Endothelial cell of umbilical vein (primary cell): Measurements from ENCODE around the gene NSUN4. TPM values are rescaled to one million over a fixed set of nuclear protein-coding genes. Genes with fewer than 3 reads are reported as not detected.

Source experiments
- BruUV-seq: library from RNA; stranded (reverse); fragments of 400-500 nt; replicated peaks from 2 replicates; lab custom pipeline; 2021; lab: Mats Ljungman, UMichigan
- CTCF ChIA-PET: fragments of 300-600, 350-600 bp; sonication (Branson Sonifier 250); formaldehyde crosslinking; loops from one replicate; lab custom pipeline; 2021; ENCODE audit warnings: antibody characterized with exemption, inconsistent platforms; lab: Charles Lee
- POLR2A ChIA-PET: fragments of 300-600, 350-600 bp; sonication (Branson Sonifier 250); formaldehyde crosslinking; loops from one replicate; lab custom pipeline; 2021; ENCODE audit warnings: antibody characterized with exemption, inconsistent platforms; lab: Charles Lee
- DNase-seq: peaks from one replicate; pipeline ENCODE4 v3.0.0-alpha.2; 2011; ENCODE audit warnings: low read depth, low spot score
- FAIRE-seq: peaks from 2 replicates; lab custom pipeline; 2011; peaks lifted over from hg19 to GRCh38; lab: Jason Lieb, UNC
- H2AFZ ChIP-seq: 2 replicates; pipeline ENCODE4 v1.6.0; 2012; ENCODE audit warnings: low read depth, low read length, control low read depth, inconsistent platforms
- H3K27ac ChIP-seq: 2 replicates; pipeline ENCODE4 v1.5.1; 2011; ENCODE audit warnings: low read depth, mild to moderate bottlenecking, control low read depth, low read length, moderate library complexity; ENCODE audit not compliant: insufficient read depth
- H3K27me3 ChIP-seq, 2 experiments: 2 replicates each; pipeline versions ENCODE4 v1.6.0 to v1.6.1; 2011; ENCODE audit warnings: low read length in 2 of 2, mixed read lengths in 1 of 2; ENCODE audit not compliant: control insufficient read depth in 2 of 2, insufficient read depth in 2 of 2
- H3K36me3 ChIP-seq, 2 experiments: 2 replicates in 1 of 2; 3 replicates in 1 of 2; pipeline ENCODE4 v1.5.1; 2011; ENCODE audit warnings: low read length in 2 of 2, mild to moderate bottlenecking in 1 of 2, moderate library complexity in 1 of 2; ENCODE audit not compliant: control insufficient read depth in 2 of 2, insufficient read depth in 2 of 2; ENCODE audit errors: extremely low read depth in 1 of 2
- H3K4me1 ChIP-seq: 3 replicates; pipeline ENCODE4 v1.5.1; 2011; ENCODE audit warnings: mild to moderate bottlenecking, low read length; ENCODE audit not compliant: control insufficient read depth, insufficient read depth; ENCODE audit errors: extremely low read depth
- H3K4me2 ChIP-seq: 2 replicates; pipeline ENCODE4 v1.6.1; 2011; ENCODE audit warnings: low read length, control low read depth, mixed read lengths; ENCODE audit not compliant: insufficient read depth
- H3K4me3 ChIP-seq, 3 experiments: fragments of 200-600 bp in 1 of 3; sonication (generic), shearing (Covaris generic) in 1 of 3; replicated peaks in 1 of 3; 2 replicates each; pipeline ENCODE4 v1.5.1; 2011 to 2016; ENCODE audit warnings: control low read depth in 3 of 3, low read length in 3 of 3, mild to moderate bottlenecking in 2 of 3, inconsistent platforms in 1 of 3, low read depth in 1 of 3, moderate library complexity in 1 of 3; ENCODE audit not compliant: insufficient read depth in 1 of 3
- H3K79me2 ChIP-seq: 2 replicates; pipeline ENCODE4 v1.6.0; 2012; ENCODE audit warnings: low read length, inconsistent platforms; ENCODE audit not compliant: control insufficient read depth, insufficient read depth
- H3K9ac ChIP-seq: replicated peaks from 2 replicates; pipeline ENCODE3; 2011; ENCODE audit warnings: low read length, control low read depth; ENCODE audit not compliant: insufficient read depth; ENCODE audit errors: extremely low read depth
- H3K9me1 ChIP-seq: replicated peaks from 3 replicates; pipeline ENCODE4 v1.6.0; 2011; ENCODE audit warnings: mild to moderate bottlenecking, low read length; ENCODE audit not compliant: control insufficient read depth, insufficient read depth; ENCODE audit errors: extremely low read depth
- H3K9me3 ChIP-seq: replicated peaks from 2 replicates; pipeline ENCODE4 v1.5.1; 2012; ENCODE audit warnings: low read length, inconsistent platforms; ENCODE audit not compliant: control insufficient read depth, insufficient read depth
- H4K20me1 ChIP-seq: replicated peaks from 2 replicates; pipeline ENCODE3; 2011; ENCODE audit warnings: mild to moderate bottlenecking, low read length; ENCODE audit not compliant: control insufficient read depth, insufficient read depth; ENCODE audit errors: extremely low read depth
- CTCF ChIP-seq, 2 donors: IDR thresholded peaks; 1 replicate in 1 of 2; 2 replicates in 1 of 2; pipeline ENCODE4 v1.5.1; 2011; ENCODE audit warnings: low read length in 2 of 2, mild to moderate bottlenecking in 2 of 2, moderate library complexity in 2 of 2, control low read depth in 1 of 2, inconsistent platforms in 1 of 2, low read depth in 1 of 2; ENCODE audit not compliant: insufficient read depth in 1 of 2; ENCODE audit errors: extremely low read depth in 1 of 2
- EZH2 ChIP-seq: IDR thresholded peaks from 2 replicates; pipeline ENCODE4 v1.6.1; 2012; ENCODE audit warnings: borderline replicate concordance, low read depth, mild to moderate bottlenecking, moderate library complexity, low read length, inconsistent platforms; ENCODE audit not compliant: severe bottlenecking
- FOS ChIP-seq: IDR thresholded peaks from 2 replicates; pipeline ENCODE4 v1.6.1; 2011; ENCODE audit warnings: mild to moderate bottlenecking, low read length, moderate library complexity, borderline replicate concordance; ENCODE audit not compliant: insufficient read depth
- GATA2 ChIP-seq: IDR thresholded peaks from 2 replicates; pipeline ENCODE4 v1.7.0; 2011; ENCODE audit warnings: low read depth, mild to moderate bottlenecking, moderate library complexity, mixed read lengths, low read length; ENCODE audit not compliant: insufficient read length, insufficient read depth
- JUN ChIP-seq: IDR thresholded peaks from 2 replicates; pipeline ENCODE4 v1.6.1; 2011; ENCODE audit warnings: borderline replicate concordance, low read depth; ENCODE audit not compliant: insufficient read length, insufficient read depth
- MAX ChIP-seq: IDR thresholded peaks from 2 replicates; pipeline ENCODE4 v1.6.1; 2011; ENCODE audit not compliant: insufficient read depth, insufficient read length
- MYC ChIP-seq: IDR thresholded peaks from one replicate; pipeline ENCODE4 v1.6.1; 2011; ENCODE audit warnings: mild to moderate bottlenecking, low read depth, low read length
- POLR2A ChIP-seq: IDR thresholded peaks from 2 replicates; pipeline ENCODE4 v1.6.1; 2012; ENCODE audit warnings: low read depth, mild to moderate bottlenecking, control low read depth, low read length
- POLR2AphosphoS5 ChIP-seq: IDR thresholded peaks from 2 replicates; pipeline ENCODE4 v1.6.1; 2012; ENCODE audit warnings: low read depth, mild to moderate bottlenecking, control low read depth, low read length, moderate library complexity; ENCODE audit not compliant: insufficient read depth
- dilution Hi-C: fragments of 300-500 bp; cut with MboI; formaldehyde crosslinking; loops from one replicate; pipeline ENCODE4 v1.15.0; 2019; ENCODE audit warnings: low sequenced_read_pairs; ENCODE audit not compliant: extremely low pct_ligation_motif_present
- intact Hi-C: fragments of 100-400 bp; cut with micrococcal nuclease; formaldehyde crosslinking; loops from one replicate; pipeline ENCODE4 v1.10.0; 2022
- polyA plus RNA-seq, 4 experiments: library from polyadenylated mRNA; depleted of rRNA in 3 of 4; stranded (reverse) in 3 of 4; unstranded in 1 of 4; fragments of >200 nt; gene quantifications; 2 replicates each; pipeline versions ENCODE4 v1.2.1 to v1.2.3, GENCODE V29; 2011 to 2012; ENCODE audit warnings: missing spikeins in 1 of 4
- total RNA-seq: library from RNA; stranded (reverse); gene quantifications from 2 replicates; pipeline ENCODE4 v1.2.3, GENCODE V29; 2021

NSUN4 gene
- total and polyA plus RNA-seq, 2 donors (not counting 3 experiments of a cell fraction or from before 2014, with no cell fraction given): 21.6 to 23.4 TPM

- no peak overlapping the region for H2AFZ ChIP-seq
- no peaks in the 10 kb centered on the region for H4K20me1 ChIP-seq
- H3K79me2 ChIP-seq: peaks cover 77% of the 10 kb centered on the region
- H3K4me3 ChIP-seq: no peak overlapping the region
- FAIRE-seq (peak; percentile 42), DNase-seq (no peak)
- dilution Hi-C loops (no loop called here), intact Hi-C loops (no loop called here)
- no peak overlapping the region for H3K9ac ChIP-seq
- CTCF ChIA-PET: interaction anchor here (0.6 kb wide), 1 partner anchor 13 kb away, joined by 4 read pairs; no protein-coding TSS in a partner anchor
- no peak for TF ChIP-seq EZH2
- no peak for TF ChIP-seq JUN
- TF ChIP-seq GATA2: no peak
- no peak for TF ChIP-seq MYC
- TF ChIP-seq POLR2A: no peak
- no peak for TF ChIP-seq MAX
- TF ChIP-seq FOS: no peak
- TF ChIP-seq POLR2AphosphoS5: no peak
- TF ChIP-seq CTCF (IDR thresholded peaks at IDR 0.05; ENCODE audit: extremely low read depth in 1 of 2, insufficient read depth in 1 of 2, low read depth in 1 of 2, low read length in 2 of 2): no peak
- H3K36me3 ChIP-seq: peaks cover 4 to 7% of the 10 kb centered on the region in 2 experiments
- H3K27ac ChIP-seq: no peak overlapping the region
- no peaks in the 10 kb centered on the region for H3K27me3 ChIP-seq
- no peaks in the 10 kb centered on the region for H3K9me3 ChIP-seq
- H3K9me1 ChIP-seq: no peaks in the 10 kb centered on the region
- peaks cover 10% of the 10 kb centered on the region for H3K4me1 ChIP-seq
- no TSS peak for BruUV-seq
- H3K4me2 ChIP-seq: peak overlapping the region; percentile 19
- POLR2A ChIA-PET: no interaction called here
Measured at GRCh38 chr1:46306159-46306530, 34.5 kb upstream of the NSUN4 start.
